ENCODE data around the gene RGSL1. TPM values are rescaled to one million over a fixed set of nuclear protein-coding genes. Genes with fewer than 3 reads are reported as not detected.

RGSL1 gene
- total RNA-seq, result not detected
- long read RNA-seq, result 0 reads

DNA sequence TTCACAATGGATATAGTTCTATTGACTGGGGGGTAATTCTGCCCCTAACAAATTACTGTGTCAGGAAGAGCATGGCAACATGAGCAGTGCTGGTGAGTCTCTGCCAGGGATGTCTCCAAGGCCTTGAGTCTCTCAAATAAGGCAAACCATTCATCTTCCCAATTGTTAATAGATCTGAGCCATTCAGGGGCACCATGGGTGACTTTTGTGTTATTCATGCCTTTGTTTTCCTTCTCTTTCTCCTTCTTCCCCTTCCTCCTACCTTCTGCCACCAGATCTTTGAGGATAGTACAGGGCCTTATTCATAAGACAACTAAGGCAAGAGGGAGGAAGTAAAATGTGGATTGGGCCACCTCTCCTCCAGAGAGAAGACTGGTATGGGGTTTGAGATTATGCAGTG lies at the start of gene RGSL1:
RGSL1 (plus strand) TSS at position 60 of the 400 bp plus-strand sequence; CDS start at position 80, 20 bp downstream.
- no peak for ATAC-seq
- intact Hi-C loops (cut with micrococcal nuclease), result no loop called here
- no peak for DNase-seq

DNA sequence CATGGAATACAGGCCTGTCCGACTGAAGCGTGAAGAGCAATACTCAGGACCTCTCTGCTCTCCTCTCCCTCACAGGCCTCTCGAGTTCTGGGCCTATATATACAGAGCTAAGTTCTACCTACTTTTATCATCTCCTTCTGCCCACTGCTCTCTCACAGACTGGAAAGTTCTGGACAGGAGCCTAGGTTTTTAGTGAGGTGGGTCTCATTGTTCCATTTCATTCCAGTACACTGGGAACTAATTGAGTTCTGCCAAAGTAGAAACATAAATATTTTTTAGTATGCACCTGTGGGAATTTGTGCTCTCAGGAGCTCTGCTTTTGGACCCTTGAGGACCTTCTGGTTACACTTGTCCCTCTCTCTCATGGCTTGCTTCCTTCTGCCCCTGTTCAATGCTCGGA lies 49.4 kb upstream of the RGSL1 start, which contains the start of gene TEDDM1:
TEDDM1 (minus strand) TSS at position 101 of the 400 bp plus-strand sequence. CDS start 182 bp downstream, outside the sequence.
- DNase-seq, result no peak
- intact Hi-C loops (cut with micrococcal nuclease), result no loop called here
- ATAC-seq, result no peak

DNA sequence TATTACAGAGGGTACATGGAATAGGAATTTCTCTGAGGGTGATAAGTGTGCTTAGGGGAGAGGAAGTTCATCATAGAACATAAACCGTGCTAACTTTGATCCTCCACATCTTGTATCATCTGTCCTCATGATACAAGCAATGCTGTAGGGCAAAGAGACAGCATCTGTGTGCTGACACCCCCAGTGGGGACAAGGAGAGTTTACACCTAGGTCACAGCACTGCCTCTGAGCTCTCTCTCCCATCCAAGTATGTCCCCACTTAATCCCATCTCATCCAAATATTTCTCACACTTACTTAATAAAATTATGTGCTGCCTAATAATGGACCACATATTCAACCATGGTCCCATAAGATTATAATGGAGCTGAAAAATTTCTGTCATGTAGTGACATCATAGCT lies 45.2 kb upstream of the RGSL1 start:
- ATAC-seq (no peak), DNase-seq (no peak)
- intact Hi-C loops (cut with micrococcal nuclease), result no loop called here

DNA sequence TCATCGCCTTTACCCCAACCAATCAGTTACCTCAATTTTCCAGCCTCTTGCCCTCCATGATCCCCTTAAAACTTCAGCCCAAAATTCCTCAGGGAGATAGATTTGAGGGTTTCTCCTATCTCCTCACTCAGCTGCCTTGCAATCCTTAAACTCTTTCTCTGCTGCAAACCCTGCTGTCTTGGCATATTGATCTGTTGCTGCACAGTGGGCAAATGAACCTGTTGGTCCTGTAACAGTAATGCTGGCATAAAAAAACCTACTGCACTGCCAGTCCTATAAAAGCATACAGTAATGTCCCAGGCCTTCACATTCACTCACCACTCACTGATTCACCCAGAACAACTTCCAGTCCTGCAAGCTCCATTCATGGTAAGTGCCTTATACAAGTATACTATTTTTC lies 44.4 kb upstream of the RGSL1 start:
- intact Hi-C loops (cut with micrococcal nuclease), result no loop called here
- DNase-seq (no peak), ATAC-seq (no peak)

DNA sequence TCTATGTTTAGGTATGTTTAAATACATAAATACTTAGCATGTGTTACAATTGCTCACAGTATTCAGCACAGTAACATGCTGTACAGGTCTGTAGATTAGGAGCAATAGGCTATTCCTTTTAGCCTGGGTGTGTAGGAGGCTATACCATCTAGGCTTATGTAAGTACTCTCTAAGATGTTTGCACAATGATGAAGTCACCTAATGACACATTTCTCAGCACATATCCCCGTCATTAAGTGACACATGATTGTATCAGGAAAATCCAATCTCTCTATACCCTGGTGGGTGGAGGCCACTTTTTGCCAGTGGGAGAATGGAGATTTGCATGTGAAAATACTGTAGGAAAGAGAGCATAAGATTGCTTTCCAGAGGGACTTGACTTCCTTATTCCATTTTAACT lies 43.9 kb upstream of the RGSL1 start:
- no peak for DNase-seq
- no peak for ATAC-seq
- intact Hi-C loops (cut with micrococcal nuclease), result no loop called here

DNA sequence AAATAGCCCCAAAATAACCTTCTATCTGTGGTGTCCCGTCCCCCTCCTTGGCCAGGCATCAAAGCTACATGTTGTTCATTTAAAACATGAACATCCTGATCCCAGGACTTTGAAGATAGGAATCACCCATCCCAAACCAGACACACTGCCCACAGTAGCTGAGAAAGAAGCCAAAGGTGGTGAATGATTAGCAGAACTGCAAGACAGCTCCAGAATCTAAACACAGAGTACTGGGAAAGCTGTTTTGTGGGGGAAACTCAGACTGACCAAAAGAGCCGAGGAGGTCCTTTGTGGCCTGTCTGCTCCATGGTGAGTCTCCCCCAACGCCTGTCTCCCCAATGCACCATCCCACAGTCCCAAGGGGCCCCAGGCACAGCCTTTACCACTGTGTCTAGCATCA lies 42.2 kb upstream of the RGSL1 start:
- DNase-seq (no peak), ATAC-seq (no peak)

DNA sequence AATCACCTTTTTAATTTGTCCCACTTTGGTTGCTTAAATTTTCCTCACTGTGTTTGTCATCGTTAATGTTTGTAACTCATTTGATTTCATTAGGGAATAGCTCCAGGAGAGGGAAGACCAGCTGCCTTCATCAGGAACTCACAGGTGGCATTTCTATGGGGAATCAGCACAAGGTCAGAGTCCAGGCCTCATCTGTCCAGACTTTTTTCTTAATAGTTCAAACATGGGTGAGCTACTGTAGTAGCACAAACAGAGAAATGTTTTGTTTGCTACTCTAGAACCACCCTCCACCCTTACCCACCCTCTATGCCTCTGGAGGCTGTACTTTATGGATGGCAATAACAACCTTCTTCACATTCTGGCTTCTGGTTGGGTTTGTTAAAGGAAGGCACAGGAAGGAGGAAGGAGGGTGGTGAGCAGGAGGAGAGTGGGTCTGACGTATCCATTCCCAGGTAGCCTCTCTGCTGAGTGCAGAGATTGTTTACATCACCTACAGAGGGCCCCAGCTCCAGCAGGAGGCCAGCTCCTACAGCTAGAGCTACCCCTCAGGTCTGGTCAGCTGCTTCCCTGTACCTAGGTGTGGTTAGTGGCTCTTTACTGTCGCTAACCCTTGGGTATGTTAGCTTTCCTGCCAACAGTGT lies 41.4 kb upstream of the RGSL1 start:
- ATAC-seq (no peak), DNase-seq (no peak)
- intact Hi-C loops (cut with micrococcal nuclease), result no loop called here

More for the DNA sequence above, 42.2 kb upstream of the RGSL1 start:
- intact Hi-C loops (cut with micrococcal nuclease), result no loop called here

DNA sequence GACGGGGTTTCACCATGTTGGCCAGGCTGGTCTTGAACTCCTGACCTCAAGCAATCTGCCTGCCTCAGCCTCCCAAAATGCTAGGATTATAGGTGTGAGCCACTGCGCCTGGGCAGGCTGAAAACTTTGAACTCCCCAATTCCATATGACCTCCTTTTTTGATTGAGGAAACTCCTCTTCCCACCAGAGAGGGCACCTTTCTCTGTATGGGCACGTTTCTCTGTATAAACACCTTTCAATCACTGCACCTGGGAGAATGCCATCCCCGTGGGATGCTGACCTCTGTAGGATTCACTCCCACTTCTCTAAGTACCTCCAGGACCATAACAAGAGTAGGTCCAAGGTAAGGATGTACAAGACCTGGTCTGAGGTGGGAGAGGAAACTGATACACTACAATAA lies 39.8 kb upstream of the RGSL1 start:
- DNase-seq, result no peak
- intact Hi-C loops (cut with micrococcal nuclease), result no loop called here
- peak; percentile 12 for ATAC-seq

DNA sequence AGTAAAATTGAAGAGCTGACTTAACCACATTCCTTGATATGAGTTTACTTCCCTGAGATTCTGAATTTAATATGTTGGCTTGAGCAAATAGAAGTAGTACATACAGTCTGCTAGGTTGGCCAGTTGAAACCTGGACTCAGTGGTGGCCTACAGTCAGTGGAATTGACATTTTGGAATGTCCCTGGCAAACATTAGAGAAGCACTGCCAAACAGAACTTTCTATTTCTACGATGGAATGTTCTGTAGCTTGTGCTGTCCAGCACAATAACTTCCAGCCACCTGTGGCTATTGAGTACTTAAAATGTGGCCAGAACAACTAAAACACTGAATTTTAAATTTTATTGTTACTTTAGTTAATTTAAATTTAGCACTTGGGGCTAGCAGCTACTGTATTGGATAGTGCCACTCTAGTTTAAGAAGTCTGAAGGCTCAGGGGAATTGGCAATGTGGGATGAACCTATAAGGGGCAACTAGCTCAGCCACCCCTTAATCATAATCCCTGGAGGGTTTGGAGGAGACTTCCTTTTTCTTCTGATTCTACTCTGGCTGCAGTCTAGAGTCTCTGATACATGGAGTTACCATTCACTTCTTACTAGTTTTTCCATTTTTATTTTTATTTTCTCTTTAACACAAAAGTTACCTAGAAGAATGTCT lies 39.2 kb upstream of the RGSL1 start:
- ATAC-seq (peak; percentile 97), DNase-seq (no peak)

DNA sequence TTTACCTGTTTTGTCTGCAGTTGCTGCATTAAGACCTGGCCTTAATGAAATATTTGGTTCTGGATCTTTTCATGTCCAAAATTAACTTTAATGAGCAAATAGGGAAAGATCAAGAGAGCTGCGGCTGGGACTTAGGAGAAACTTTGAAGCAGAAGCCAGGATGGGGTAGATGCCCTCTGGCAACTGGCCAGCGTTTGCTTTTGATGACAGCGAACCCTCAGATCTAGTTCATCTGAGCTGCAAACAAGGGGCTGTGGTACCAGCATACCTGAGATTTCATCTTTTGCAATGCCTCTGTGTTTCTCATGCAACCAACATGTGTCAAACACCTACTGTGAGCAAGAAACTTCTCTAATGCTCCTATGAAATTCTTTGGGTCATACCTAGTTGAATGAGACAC lies 36.5 kb upstream of the RGSL1 start:
- no peak for ATAC-seq
- DNase-seq, result no peak
- intact Hi-C loops (cut with micrococcal nuclease), result no loop called here

More for the DNA sequence above, 39.2 kb upstream of the RGSL1 start:
- intact Hi-C loops (cut with micrococcal nuclease), result no loop called here

DNA sequence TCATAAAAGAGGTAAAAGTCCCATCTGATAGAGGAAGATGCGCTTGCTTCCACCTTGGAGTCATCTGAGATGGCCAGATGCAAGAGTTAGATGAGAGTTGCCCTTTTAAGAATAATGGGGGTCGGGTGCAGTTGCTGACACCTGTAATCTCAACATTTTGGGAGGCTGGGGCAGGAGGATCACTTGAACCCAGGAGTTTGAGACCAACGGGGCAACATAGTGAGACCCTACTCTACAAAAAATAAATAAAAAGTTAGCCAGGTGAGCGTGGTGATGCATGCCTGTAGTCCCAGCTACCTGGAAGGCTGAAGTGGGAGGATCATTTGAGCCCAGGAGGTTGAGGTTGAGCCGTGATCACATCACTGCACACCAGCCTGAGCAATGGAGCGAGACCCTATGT lies 36.0 kb upstream of the RGSL1 start:
- intact Hi-C loops (cut with micrococcal nuclease), result no loop called here
- no peak for DNase-seq
- no peak for ATAC-seq

DNA sequence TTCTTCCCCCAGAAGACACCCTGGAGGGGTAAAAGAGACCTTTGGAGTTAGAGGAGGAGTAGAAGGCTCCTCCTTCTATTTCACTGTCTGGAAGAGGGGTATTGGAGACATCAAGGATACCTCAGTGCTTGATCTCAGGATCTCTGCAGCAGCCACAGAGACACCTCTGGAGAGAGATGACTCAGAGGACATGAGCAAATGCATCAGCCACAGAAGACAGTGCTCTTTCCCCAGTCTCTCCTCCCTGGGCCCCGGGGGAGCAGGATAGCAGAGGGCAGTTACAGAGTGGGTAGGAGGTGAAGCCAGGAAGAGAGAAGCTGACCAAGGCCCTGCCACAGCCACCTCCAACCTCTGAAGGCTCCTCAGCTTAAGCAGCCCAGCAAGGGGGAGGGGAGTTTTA lies 34.2 kb upstream of the RGSL1 start:
- intact Hi-C loops (cut with micrococcal nuclease), result no loop called here

DNA sequence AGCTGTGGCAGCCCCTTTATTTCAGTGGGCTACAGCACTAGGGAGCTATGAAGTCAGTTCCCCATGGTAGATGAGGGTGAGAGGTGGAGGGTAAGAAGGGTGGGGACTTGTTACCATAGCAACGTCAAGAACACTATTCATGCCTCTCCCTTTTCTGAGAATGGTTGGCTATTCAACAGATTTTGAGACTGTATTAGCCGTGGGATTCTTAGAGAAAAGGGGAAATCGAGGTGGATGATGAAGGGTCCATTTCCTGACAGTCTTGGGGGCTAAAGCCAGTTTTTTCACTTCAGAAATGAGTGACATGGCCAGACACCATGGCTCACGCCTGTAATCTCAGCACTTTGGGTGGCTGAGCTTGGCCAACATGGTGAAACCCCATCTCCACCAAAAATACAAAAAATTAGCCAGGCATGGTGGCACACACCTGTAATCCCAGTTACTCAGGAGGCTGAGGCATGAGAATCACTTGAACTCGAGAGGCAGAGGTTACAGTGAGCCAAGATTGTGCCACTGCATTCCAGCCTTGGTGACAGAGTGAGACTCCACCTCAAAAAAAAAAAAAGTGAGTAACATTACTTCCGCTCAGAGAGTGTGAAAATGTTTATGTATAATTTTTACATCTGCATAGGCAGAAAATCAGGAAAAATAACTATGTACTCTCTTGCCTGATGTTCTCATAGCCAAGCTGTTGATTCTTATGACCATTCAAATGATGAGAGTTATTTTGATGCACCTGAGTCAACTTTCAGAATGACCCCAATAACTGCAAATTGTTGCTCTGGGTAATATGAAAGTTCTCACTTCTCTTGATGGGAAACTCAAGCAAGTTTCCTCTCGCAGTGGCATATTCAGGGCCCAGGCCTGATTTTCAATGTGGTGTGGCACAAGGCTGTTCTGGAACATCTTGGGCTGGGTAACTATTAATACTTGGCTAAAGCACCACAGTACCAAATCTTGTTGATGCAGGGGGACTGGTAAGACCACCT lies 23.2 kb upstream of the RGSL1 start:
- no peak for ATAC-seq
- intact Hi-C loops (cut with micrococcal nuclease), result no loop called here
- no peak for DNase-seq

More for the DNA sequence above, 34.2 kb upstream of the RGSL1 start:
- no peak for ATAC-seq
- DNase-seq, result no peak

DNA sequence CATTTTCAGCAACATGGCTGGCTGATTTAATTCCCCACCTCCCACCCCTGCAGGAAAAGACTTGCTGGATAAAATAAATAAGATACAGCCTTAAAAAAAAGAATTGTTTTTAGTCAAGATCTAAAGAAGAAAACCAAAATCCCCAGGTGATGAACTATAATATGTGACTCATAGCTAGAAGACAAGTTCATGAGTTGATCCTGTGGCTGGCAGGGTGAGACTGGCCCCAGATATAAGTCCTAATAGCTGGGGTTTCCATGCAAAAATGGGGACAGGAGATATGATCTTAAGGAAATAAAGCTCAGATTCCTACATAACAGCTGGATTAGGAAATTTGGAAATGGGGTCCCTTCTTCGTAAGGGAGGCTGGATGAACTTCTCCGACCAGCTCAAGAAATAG lies 21.9 kb upstream of the RGSL1 start:
- intact Hi-C loops (cut with micrococcal nuclease), result no loop called here
- ATAC-seq (no peak), DNase-seq (no peak)

DNA sequence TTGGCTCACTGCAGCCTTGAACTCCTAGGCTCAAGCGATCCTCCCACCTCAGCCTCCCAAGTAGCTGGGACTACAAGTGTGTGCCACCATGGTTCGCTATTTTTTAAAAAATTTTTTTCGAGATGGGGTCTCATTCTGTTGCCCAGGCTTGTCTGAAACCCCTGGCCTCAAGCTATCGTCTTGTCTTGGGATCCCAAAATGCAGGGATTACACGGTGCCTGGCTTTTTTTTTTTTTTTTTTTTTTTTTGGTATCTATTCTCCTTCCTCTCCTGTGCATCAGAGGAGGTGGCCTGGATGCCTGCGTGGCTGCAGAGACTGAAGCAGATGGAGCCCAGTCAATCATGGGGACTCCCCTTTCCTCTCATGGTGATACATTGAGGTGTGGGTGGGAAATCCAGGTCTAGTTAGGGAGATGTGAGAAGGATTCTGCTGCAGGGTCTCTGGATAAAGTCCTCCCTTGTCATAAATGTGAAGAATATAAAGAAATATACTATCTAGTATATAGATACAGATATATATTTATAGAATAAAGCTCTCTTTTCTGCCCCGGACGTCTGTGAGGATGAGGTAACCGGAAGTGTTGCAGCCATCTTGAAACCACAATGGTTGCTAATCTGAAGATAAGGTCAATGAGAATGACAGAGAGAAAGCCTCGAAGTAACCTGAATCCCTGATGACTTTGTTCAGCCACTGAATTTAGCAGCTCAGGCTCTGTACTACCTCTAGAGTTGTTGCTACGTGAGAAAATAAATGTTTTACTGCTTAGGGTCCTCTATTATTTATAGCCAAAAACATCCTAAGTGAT lies 19.5 kb upstream of the RGSL1 start:
- intact Hi-C loops (cut with micrococcal nuclease), result no loop called here
- DNase-seq, result no peak
- ATAC-seq, result no peak

DNA sequence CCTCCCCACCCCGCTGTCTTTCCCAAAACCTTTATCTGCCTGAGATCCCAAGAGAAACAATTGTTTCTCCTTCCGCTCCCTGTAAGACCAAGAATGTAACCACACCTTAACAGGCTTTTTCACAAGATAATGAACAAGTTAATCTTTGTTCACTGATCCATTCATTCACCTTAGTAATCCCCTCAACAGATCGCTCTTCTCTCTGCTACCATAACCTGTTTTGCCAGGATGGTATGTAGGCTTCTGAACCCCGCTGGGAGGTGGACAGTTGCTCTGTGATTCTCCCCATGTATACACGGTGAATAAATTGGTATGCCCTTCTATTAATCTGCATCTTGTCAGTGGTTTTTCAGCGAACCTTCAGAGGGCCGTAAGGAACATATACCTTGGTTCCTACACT lies 18.7 kb upstream of the RGSL1 start:
- ATAC-seq (no peak), DNase-seq (no peak)
- intact Hi-C loops (cut with micrococcal nuclease), result no loop called here

DNA sequence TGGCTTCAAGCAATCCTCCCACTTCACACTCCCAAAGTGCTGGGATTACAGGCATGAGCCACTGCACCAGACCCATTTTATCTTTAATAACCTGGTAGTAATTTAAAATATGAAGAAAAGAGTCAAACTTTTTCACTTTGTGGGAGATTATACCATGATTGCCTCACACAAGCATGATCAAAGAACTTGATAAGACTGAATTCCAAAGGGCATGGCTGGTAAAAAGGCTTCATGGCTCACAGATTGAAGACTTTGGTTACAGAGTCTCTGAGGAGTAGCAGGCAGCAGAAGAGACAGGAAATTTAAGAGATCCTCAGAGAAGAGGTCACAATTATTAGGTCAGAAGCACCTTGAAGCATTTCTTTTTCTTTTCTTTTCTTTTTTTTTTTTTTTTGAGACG lies 16.4 kb upstream of the RGSL1 start:
- intact Hi-C loops (cut with micrococcal nuclease), result no loop called here
- no peak for DNase-seq
- ATAC-seq, result no peak

DNA sequence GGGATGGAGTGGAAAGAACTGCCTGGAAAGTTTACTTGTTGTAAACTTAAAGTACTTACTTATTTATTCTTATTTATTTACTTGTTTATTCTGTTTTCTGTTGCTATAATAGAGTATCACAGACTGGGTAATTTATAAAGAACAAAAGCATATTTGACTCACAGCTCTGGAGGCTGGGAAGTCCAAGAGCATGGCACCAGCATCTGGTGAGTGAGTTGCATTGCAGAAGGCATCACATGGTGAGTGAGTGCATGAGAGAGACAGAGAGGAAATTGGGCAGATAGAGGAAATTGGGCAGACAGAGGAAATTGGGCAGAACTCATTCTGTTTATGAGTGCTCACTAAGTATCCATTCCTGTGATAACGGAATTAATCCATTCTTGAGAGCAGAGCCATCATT lies 11.6 kb upstream of the RGSL1 start:
- no peak for ATAC-seq
- intact Hi-C loops (cut with micrococcal nuclease), result no loop called here

DNA sequence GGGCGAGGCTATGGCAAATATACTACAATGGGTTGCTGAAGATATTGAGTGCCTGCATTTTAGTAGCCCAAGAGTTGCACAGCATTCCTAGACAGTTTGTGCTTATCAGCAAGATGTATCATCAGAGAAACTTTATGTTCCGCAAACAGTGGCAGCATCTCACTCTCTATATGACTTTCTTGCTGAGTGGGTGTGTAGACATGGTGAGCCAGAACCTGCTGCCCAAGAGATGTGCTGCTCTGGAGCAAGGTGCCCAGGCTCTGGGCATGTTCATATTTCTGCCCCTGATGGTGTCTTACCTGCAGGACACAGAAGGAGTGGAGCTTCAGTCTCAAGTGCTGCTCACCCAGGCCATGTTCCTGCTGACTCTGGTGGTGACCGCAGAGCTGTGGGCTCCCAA lies 8.2 kb upstream of the RGSL1 start:
- DNase-seq (no peak), ATAC-seq (no peak)
- intact Hi-C loops (cut with micrococcal nuclease), result loop anchor here (10.0 kb wide), 2 partner anchors 153 to 343 kb away; partner anchors contain the start of gene NPL

More for the DNA sequence above, 11.6 kb upstream of the RGSL1 start:
- DNase-seq, result no peak

Data from left ventricle myocardium superior (tissue), 1 donor.